ENCODE data around the gene USP48. TPM values are rescaled to one million over a fixed set of nuclear protein-coding genes. Genes with fewer than 3 reads are reported as not detected.
"Not testable (repeated sequence)": the region's sequence is repeated elsewhere in the genome, so short reads cannot be mapped to it uniquely, and the experiment has no call there.

USP48 gene
- total and polyA plus RNA-seq, 7 donors = 12.6 to 77.0 (median 47.1) TPM

DNA sequence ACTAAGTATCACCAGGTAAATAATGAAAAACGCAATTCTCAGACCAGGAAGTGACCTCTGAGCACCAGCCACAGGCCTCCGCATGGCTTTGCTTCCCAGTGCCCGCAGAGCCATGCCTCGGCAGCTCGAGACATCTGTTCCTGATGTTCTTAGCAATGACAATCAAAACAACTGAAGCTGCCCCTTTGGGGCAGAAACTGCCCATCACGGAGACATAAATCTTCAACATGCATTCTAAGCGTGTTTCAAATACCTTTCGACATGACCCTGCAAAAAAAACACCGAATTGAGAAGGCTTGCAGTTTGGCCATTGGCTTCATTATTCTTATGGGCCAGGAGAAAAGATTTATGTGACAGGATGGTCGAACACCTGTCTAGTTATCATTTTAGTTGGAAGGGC, 108.0 kb downstream of the USP48 start:
- H3K4me1 ChIP-seq = peaks cover 0 to 29% (median 24%) of the 10 kb centered on the region in 4 donors
- no peaks in the 10 kb centered on the region for H3K9me3 ChIP-seq
- peaks cover 0 to 29% (median 7%) of the 10 kb centered on the region in 4 donors for H3K36me3 ChIP-seq
- no peak overlapping the region for H3K4me3 ChIP-seq
- WGBS, 2 donors = 87 to 89% methylated on average over 10 of the region's 10 CpGs
- TF ChIP-seq POLR2AphosphoS5 (IDR thresholded peaks at IDR 0.05) (no peak), POLR2A (IDR thresholded peaks at IDR 0.05) (no peak), EP300 (IDR thresholded peaks at IDR 0.05) (no peak)
- TF ChIP-seq, protein P1, sequence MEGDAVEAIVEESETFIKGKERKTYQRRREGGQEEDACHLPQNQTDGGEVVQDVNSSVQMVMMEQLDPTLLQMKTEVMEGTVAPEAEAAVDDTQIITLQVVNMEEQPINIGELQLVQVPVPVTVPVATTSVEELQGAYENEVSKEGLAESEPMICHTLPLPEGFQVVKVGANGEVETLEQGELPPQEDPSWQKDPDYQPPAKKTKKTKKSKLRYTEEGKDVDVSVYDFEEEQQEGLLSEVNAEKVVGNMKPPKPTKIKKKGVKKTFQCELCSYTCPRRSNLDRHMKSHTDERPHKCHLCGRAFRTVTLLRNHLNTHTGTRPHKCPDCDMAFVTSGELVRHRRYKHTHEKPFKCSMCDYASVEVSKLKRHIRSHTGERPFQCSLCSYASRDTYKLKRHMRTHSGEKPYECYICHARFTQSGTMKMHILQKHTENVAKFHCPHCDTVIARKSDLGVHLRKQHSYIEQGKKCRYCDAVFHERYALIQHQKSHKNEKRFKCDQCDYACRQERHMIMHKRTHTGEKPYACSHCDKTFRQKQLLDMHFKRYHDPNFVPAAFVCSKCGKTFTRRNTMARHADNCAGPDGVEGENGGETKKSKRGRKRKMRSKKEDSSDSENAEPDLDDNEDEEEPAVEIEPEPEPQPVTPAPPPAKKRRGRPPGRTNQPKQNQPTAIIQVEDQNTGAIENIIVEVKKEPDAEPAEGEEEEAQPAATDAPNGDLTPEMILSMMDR (IDR thresholded peaks at IDR 0.05) = no peak
- peaks cover 0 to under 1% (median 0%) of the 10 kb centered on the region in 3 donors for H3K27me3 ChIP-seq
- intact Hi-C loops (cut with DNase I) = no loop called here
- DNase-seq = peak; percentile 30
- H3K27ac ChIP-seq = no peak overlapping the region

DNA sequence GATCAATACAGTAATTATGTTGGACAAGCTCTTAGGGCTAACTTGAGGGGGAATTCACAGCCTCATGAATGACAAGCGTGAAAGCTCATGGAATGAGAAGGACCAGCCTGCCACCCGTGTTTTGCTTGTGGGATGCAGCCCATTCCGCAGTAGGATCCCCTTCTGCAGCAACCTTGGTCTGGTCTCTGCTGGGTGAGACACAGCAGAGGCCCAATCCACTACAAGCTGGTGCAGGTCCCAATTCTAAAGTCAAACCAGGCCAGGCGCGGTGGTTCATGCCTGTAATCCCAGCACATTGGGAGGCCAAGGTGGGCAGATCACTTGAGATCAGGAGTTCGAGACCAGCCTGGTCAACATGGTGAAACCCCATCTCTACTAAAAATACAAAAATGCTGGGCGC, 109.1 kb downstream of the USP48 start:
- intact Hi-C loops (cut with DNase I); H3K9me3 ChIP-seq; H3K4me3 ChIP-seq: not testable (repeated sequence)
- H3K4me1 ChIP-seq = peaks cover 0 to 40% (median 35%) of the 10 kb centered on the region in 4 donors
- peak; percentile 40 for DNase-seq
- H3K27me3 ChIP-seq = peaks cover 5 to 12% (median 9%) of the 10 kb centered on the region in 3 donors
- peaks cover 0 to 18% (median 6%) of the 10 kb centered on the region in 4 donors for H3K36me3 ChIP-seq
- peak overlapping the region; percentile 19 to 74 (median 60) for H3K27ac ChIP-seq
- 93 to 94% methylated on average over 7 of the region's 7 CpGs for WGBS, 2 donors

DNA sequence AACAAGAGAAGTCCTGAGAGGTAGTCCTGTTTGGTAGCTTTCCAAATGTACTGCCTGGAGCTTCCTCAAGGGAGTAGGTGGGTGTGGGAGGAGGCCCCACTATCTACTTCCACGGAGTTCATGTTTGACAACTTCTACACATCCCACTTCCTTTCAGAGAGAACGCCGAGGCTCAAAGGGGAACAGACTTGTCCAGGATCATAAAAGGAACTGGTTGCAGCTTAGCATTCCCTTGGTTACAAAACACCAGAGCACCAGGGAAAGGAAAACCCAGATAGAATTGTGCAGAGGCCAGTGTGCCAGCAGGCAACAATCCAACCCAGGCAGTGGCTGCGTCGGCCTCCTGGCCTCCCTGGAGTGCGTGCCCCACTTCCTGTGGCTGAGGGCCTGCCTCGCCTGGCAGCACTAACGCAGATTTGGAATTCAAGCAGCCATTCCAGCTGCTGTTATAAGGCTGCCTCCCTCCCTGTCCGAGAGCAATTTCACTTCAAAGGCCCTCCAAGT, 109.6 kb downstream of the USP48 start:
- H3K9me3 ChIP-seq = no peaks in the 10 kb centered on the region
- H3K27ac ChIP-seq = peak overlapping the region; percentile 19 to 74 (median 60)
- no peak overlapping the region for H3K4me3 ChIP-seq
- WGBS, 2 donors = 6 to 31% methylated on average over 9 of the region's 9 CpGs
- intact Hi-C loops (cut with DNase I) = no loop called here
- DNase-seq = peak; percentile 89
- H3K4me1 ChIP-seq = peaks cover 0 to 45% (median 41%) of the 10 kb centered on the region in 4 donors
- H3K36me3 ChIP-seq = peaks cover 0 to 13% (median 4%) of the 10 kb centered on the region in 4 donors
- peaks cover 10 to 17% (median 15%) of the 10 kb centered on the region in 3 donors for H3K27me3 ChIP-seq
- no peak for TF ChIP-seq EP300 (IDR thresholded peaks at IDR 0.05)
- TF ChIP-seq POLR2A (IDR thresholded peaks at IDR 0.05) = no peak
- peak in 3 of 4 donors; percentile 40 to 56 (median 43) for TF ChIP-seq POLR2AphosphoS5 (IDR thresholded peaks at IDR 0.05)
- TF ChIP-seq, protein P1 (IDR thresholded peaks at IDR 0.05) = no peak

DNA sequence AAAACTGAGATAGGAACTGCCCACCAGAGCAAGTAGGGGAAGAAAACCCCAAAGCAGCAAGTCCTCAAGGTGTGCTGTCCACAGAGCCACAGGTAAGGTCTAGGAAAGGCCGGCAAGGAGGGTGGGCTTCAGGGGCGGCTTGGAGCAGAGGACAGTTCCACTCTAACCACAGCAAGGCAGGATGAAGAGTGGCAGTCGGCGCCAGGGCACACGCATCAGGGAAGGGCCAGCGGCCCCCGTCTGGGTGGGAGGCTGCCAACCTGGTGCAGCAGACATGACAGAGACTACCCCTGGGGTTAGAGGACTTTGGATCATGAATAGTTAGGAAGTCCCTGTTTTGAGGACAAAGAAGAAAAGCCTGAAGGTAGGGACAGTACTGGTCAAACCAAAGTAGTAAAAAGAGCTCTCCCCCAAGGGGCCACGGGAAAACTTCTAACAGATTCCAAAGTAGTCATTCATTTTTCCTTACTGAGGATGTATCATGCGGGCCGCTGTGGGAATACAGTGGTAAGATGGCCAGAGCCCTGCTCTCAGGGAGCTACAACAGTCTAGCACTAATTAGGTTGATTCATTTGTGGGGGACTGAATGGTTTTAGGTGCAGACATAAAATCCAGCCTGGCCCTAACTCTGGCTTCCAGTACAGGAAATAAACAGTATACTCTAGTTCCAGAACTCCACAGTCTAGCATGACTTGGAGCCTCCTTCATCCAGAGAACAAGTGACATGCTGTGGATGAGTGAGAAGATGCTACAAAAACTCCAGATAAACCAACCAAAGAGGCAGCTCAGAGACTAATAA, 110.3 kb downstream of the USP48 start:
- Histone ChIP-seq H3K27me3 (peaks cover 17 to 23% (median 21%) of the 10 kb centered on the region in 3 donors), H3K36me3 (peaks cover 0 to 8% (median 0%) of the 10 kb centered on the region in 4 donors), H3K9me3 (no peaks in the 10 kb centered on the region), H3K27ac (peak overlapping the region; percentile 19 to 74 (median 60)), H3K4me1 (peaks cover 0 to 46% (median 42%) of the 10 kb centered on the region in 4 donors), H3K4me3 (no peak overlapping the region)
- 80 to 87% methylated on average over 10 of the region's 10 CpGs for WGBS, 2 donors
- DNase-seq = peak; percentile 32
- intact Hi-C loops (cut with DNase I) = no loop called here
- TF ChIP-seq POLR2AphosphoS5 (IDR thresholded peaks at IDR 0.05) (no peak), POLR2A (IDR thresholded peaks at IDR 0.05) (no peak), EP300 (IDR thresholded peaks at IDR 0.05) (no peak)
- TF ChIP-seq, protein P1 (IDR thresholded peaks at IDR 0.05) = no peak

DNA sequence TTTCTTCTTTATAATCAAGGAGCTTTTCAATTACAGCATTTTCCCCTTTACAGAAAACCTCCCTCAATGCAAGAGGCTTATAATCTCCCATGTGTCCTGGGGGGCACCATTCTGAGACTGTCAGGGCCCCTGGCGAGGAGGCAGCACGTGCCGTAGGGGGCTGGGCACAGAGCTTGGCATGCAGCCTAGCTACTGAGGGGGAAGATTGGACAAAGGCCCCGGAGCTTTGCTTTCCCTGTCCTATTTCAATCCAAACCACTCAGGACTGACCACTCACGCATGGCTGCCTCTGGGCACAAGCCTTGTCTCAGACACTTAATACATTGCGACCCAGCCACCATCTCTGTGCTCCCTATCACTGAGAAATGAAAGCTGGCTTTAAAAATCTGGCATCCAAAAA, 111.0 kb downstream of the USP48 start:
- peak; percentile 57 for DNase-seq
- peaks cover 24 to 31% (median 29%) of the 10 kb centered on the region in 3 donors for H3K27me3 ChIP-seq
- WGBS, 2 donors = 60 to 68% methylated on average over 6 of the region's 6 CpGs
- H3K36me3 ChIP-seq = no peaks in the 10 kb centered on the region
- no peak overlapping the region for H3K4me3 ChIP-seq
- peaks cover 0 to 46% (median 42%) of the 10 kb centered on the region in 4 donors for H3K4me1 ChIP-seq
- H3K9me3 ChIP-seq = no peaks in the 10 kb centered on the region
- intact Hi-C loops (cut with DNase I) = no loop called here
- TF ChIP-seq, protein P1 (IDR thresholded peaks at IDR 0.05) = no peak
- TF ChIP-seq EP300 (IDR thresholded peaks at IDR 0.05) (no peak), POLR2AphosphoS5 (IDR thresholded peaks at IDR 0.05) (no peak), POLR2A (IDR thresholded peaks at IDR 0.05) (no peak)
- no peak overlapping the region for H3K27ac ChIP-seq
